ENCODE data around the gene REXO4. TPM values are rescaled to one million over a fixed set of nuclear protein-coding genes. Genes with fewer than 3 reads are reported as not detected.

Gene REXO4
- total and polyA plus RNA-seq, 2 of the 13 experiments (the other 11 are each of a cell fraction or from before 2014, with no cell fraction given) = 18.5 to 30.4 TPM

DNA sequence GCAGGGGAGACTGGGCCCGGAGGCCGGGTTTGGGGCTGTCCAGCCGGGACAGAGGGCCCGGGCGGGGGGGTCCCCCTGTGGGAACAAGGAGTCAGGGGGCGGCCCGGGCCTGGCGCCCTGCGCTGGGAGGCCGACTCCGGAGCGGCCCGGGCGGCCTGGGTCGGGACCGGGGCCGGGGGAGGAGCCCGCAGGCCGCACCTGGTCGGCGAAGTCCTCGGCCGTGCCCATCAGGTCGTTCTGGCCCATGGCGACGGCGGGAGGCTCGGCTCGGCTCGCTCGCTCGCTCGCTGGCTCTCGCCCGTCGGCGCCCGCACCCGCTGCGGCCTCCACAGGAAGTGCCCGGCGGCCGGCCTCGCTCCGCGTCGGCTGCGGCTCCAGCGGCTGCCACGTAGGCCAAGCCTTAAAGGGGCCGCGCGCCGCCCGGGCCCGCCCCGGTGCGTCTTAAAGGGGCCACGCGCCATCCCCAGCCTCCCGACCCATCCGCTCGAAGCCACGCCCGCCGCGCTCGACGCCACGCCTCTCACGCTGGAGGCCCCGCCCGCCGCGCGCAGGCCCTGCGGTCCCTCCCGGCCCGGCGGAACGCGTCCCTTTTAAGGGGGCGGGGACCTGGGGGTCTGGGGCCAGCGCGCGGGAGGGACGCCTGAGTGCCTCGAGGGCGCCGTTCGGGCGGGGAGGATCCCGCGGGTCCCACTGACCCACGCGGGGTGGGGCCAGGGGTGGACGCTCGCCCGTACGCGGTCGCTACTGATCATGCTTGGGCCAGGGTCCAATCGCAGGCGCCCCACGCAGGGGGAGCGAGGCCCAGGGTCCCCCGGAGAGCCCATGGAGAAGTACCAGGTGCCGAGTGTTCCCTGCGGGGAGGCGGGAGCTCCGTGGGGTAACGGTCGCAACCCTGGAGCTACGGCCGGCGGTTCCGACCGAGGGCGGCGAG lies 41.8 kb downstream of the REXO4 start, which contains the start of the genes STKLD1 and SURF4 (continued):
- peak; percentile 79; the same call in 1 of the 2 replicates for TF ChIP-seq ZNF558 (CRISPR knock-in tag; IDR thresholded peaks at IDR 0.05; ENCODE audit: borderline replicate concordance)
- TF ChIP-seq, protein P1, sequence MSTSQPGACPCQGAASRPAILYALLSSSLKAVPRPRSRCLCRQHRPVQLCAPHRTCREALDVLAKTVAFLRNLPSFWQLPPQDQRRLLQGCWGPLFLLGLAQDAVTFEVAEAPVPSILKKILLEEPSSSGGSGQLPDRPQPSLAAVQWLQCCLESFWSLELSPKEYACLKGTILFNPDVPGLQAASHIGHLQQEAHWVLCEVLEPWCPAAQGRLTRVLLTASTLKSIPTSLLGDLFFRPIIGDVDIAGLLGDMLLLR (CRISPR knock-in tag; IDR thresholded peaks at IDR 0.05) = 0 out of 2 replicates have a peak, but pooled peaks have one; percentile 18
- TF ChIP-seq ZNF570 (CRISPR knock-in tag; IDR thresholded peaks at IDR 0.05; ENCODE audit: borderline replicate concordance) = no peak
- TF ChIP-seq GATAD1 (CRISPR knock-in tag; IDR thresholded peaks at IDR 0.05) = peak; percentile 27; the same call in 1 of the 2 replicates
- peak; percentile 76 for TF ChIP-seq TAF1 (CRISPR knock-in tag; IDR thresholded peaks at IDR 0.05)
- peak; percentile 8; the same call in 1 of the 2 replicates for TF ChIP-seq KMT2A (CRISPR knock-in tag; IDR thresholded peaks at IDR 0.05)
- TF ChIP-seq DPF2 (CRISPR knock-in tag; IDR thresholded peaks at IDR 0.05; ENCODE audit: borderline replicate concordance, low read depth) = no peak
- TF ChIP-seq BORCS8-MEF2B (CRISPR knock-in tag; IDR thresholded peaks at IDR 0.05) = peak; percentile 71; the same call in 1 of the 2 replicates
- peak; percentile 27; the same call in 1 of the 2 replicates for TF ChIP-seq RARA (CRISPR knock-in tag; IDR thresholded peaks at IDR 0.05)
- peak; percentile 68 for TF ChIP-seq PHF21A (CRISPR knock-in tag; IDR thresholded peaks at IDR 0.05)
- peak; percentile 56; the same call in 1 of the 2 replicates for TF ChIP-seq MXD4 (CRISPR knock-in tag; IDR thresholded peaks at IDR 0.05)
- peak; percentile 80; the same call in 1 of the 3 replicates for TF ChIP-seq MXI1 (IDR thresholded peaks at IDR 0.05; ENCODE audit: borderline replicate concordance, low read depth, low read length)
- peak; percentile 15; the same call in 1 of the 2 replicates for TF ChIP-seq ZNF768 (CRISPR knock-in tag; IDR thresholded peaks at IDR 0.05)
- no peak for TF ChIP-seq NPAS2 (CRISPR knock-in tag; IDR thresholded peaks at IDR 0.05; ENCODE audit: borderline replicate concordance)
- TF ChIP-seq HDAC6 (IDR thresholded peaks at IDR 0.05; ENCODE audit: low read depth, low read length) = no peak
- TF ChIP-seq GFI1 (CRISPR knock-in tag; IDR thresholded peaks at IDR 0.05; ENCODE audit: borderline replicate concordance) = no peak
- TF ChIP-seq, protein P2, sequence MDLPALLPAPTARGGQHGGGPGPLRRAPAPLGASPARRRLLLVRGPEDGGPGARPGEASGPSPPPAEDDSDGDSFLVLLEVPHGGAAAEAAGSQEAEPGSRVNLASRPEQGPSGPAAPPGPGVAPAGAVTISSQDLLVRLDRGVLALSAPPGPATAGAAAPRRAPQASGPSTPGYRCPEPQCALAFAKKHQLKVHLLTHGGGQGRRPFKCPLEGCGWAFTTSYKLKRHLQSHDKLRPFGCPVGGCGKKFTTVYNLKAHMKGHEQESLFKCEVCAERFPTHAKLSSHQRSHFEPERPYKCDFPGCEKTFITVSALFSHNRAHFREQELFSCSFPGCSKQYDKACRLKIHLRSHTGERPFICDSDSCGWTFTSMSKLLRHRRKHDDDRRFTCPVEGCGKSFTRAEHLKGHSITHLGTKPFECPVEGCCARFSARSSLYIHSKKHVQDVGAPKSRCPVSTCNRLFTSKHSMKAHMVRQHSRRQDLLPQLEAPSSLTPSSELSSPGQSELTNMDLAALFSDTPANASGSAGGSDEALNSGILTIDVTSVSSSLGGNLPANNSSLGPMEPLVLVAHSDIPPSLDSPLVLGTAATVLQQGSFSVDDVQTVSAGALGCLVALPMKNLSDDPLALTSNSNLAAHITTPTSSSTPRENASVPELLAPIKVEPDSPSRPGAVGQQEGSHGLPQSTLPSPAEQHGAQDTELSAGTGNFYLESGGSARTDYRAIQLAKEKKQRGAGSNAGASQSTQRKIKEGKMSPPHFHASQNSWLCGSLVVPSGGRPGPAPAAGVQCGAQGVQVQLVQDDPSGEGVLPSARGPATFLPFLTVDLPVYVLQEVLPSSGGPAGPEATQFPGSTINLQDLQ (CRISPR knock-in tag; IDR thresholded peaks at IDR 0.05) = peak; percentile 60
- peak; percentile 38; the same call in 1 of the 2 replicates for TF ChIP-seq FOXA3 (CRISPR knock-in tag; IDR thresholded peaks at IDR 0.05)
- TF ChIP-seq, protein P3, sequence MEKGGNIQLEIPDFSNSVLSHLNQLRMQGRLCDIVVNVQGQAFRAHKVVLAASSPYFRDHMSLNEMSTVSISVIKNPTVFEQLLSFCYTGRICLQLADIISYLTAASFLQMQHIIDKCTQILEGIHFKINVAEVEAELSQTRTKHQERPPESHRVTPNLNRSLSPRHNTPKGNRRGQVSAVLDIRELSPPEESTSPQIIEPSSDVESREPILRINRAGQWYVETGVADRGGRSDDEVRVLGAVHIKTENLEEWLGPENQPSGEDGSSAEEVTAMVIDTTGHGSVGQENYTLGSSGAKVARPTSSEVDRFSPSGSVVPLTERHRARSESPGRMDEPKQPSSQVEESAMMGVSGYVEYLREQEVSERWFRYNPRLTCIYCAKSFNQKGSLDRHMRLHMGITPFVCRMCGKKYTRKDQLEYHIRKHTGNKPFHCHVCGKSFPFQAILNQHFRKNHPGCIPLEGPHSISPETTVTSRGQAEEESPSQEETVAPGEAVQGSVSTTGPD (CRISPR knock-in tag; IDR thresholded peaks at IDR 0.05) = no peak
- no peak for TF ChIP-seq NONO (IDR thresholded peaks at IDR 0.05)
- TF ChIP-seq NONO (CRISPR knock-in tag; conservative IDR thresholded peaks at IDR 0.05) = peak; percentile 80
- TF ChIP-seq ZC3H13 (CRISPR knock-in tag; IDR thresholded peaks at IDR 0.05) = peak; percentile 63; the same call in 1 of the 2 replicates
- TF ChIP-seq ZNF292 (CRISPR knock-in tag; IDR thresholded peaks at IDR 0.05; ENCODE audit: borderline replicate concordance, low read depth) = 0 out of 2 replicates have a peak, but pooled peaks have one; percentile 18
- TF ChIP-seq NR1H2 (CRISPR knock-in tag; IDR thresholded peaks at IDR 0.05; ENCODE audit: borderline replicate concordance, low read depth) = no peak
- peak; percentile 99 for TF ChIP-seq ZFY (CRISPR knock-in tag; IDR thresholded peaks at IDR 0.05)
- TF ChIP-seq NFYB (CRISPR knock-in tag; IDR thresholded peaks at IDR 0.05) = peak; percentile 69
